Prostate gland (tissue), 2 donors: Measurements from ENCODE around the gene SH2D3A.

Source experiments
- CTCF ChIP-seq, 4 experiments: fragments of 200-600 bp in 2 of 4; fragments of 450-650 bp in 2 of 4; sonication (generic) in 2 of 4; IDR thresholded peaks; 1 replicate in 3 of 4; 2 replicates in 1 of 4; pipeline ENCODE4 v1.5.1; 2016 to 2019; ENCODE audit warnings: antibody characterized with exemption in 4 of 4, mild to moderate bottlenecking in 2 of 4, moderate library complexity in 2 of 4
- POLR2AphosphoS5 ChIP-seq: sonication (generic); formaldehyde crosslinking; IDR thresholded peaks from one replicate; pipeline ENCODE4 v1.6.1; 2017; ENCODE audit warnings: antibody characterized with exemption

GRCh38 chr19:6734096-6734696 lies 33.0 kb downstream of the SH2D3A start:
- TF ChIP-seq POLR2AphosphoS5, result no peak
- TF ChIP-seq CTCF (IDR thresholded peaks at IDR 0.05), result no peak
